ENCODE data around the gene PMVK. TPM values are rescaled to one million over a fixed set of nuclear protein-coding genes. Genes with fewer than 3 reads are reported as not detected.
"Not testable (repeated sequence)": the region's sequence is repeated elsewhere in the genome, so short reads cannot be mapped to it uniquely, and the experiment has no call there.

Gene PMVK
- total RNA-seq, 4 donors from 2014 or later = 29.0 to 38.2 (median 33.5) TPM

DNA sequence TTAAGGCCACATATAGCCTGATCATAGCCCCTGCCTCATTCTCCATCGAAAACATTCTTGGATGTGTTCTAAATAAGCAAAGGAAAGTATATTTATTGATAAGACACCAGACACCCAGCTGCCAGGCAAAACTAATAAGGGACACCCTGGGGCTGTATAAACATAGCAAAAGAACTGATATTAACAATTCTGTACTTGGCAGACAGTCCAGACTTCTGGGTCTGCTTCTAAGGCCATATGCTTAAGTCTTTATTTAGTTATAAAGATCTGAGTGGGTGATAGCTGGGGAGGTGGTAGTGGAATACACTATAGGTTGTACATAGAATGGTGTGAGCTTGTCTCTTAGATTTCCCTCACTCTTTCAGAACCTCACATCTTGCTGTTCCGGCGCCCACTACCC, 41.8 kb upstream of the PMVK start:
- H3K4me3 ChIP-seq = no peak overlapping the region
- no peak for DNase-seq
- intact Hi-C loops (cut with DNase I) = no loop called here

GRCh38 chr1:154977762-154978161, 41.2 kb upstream of the PMVK start:
- H3K4me3 ChIP-seq; H3K27ac ChIP-seq; H3K9me3 ChIP-seq; DNase-seq; H3K27me3 ChIP-seq; intact Hi-C loops (cut with DNase I): not testable (repeated sequence)
- WGBS, 2 donors = 42 to 50% methylated on average over 2 to 3 of the region's 3 CpGs
- Histone ChIP-seq H3K4me1 (peaks cover 10 to 38% (median 19%) of the 10 kb centered on the region in 3 donors), H3K36me3 (peaks cover 0 to 29% (median 0%) of the 10 kb centered on the region in 3 donors)

More for the DNA sequence above, 41.8 kb upstream of the PMVK start:
- no peaks in the 10 kb centered on the region for H3K9me3 ChIP-seq
- peaks cover 0 to 29% (median 0%) of the 10 kb centered on the region in 3 donors for H3K36me3 ChIP-seq
- peaks cover 6 to 34% (median 14%) of the 10 kb centered on the region in 3 donors for H3K4me1 ChIP-seq
- WGBS, 2 donors = 91 to 100% methylated on average over 3 of the region's 3 CpGs
- no peak overlapping the region for H3K27ac ChIP-seq
- no peaks in the 10 kb centered on the region for H3K27me3 ChIP-seq
- no peak for TF ChIP-seq POLR2A (IDR thresholded peaks at IDR 0.05)
- TF ChIP-seq, protein P1, sequence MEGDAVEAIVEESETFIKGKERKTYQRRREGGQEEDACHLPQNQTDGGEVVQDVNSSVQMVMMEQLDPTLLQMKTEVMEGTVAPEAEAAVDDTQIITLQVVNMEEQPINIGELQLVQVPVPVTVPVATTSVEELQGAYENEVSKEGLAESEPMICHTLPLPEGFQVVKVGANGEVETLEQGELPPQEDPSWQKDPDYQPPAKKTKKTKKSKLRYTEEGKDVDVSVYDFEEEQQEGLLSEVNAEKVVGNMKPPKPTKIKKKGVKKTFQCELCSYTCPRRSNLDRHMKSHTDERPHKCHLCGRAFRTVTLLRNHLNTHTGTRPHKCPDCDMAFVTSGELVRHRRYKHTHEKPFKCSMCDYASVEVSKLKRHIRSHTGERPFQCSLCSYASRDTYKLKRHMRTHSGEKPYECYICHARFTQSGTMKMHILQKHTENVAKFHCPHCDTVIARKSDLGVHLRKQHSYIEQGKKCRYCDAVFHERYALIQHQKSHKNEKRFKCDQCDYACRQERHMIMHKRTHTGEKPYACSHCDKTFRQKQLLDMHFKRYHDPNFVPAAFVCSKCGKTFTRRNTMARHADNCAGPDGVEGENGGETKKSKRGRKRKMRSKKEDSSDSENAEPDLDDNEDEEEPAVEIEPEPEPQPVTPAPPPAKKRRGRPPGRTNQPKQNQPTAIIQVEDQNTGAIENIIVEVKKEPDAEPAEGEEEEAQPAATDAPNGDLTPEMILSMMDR (IDR thresholded peaks at IDR 0.05) = no peak

GRCh38 chr1:154975409-154976059, 39.0 kb upstream of the PMVK start:
- TF ChIP-seq POLR2A (IDR thresholded peaks at IDR 0.05) = peak in 1 of 4 donors; percentile 33
- TF ChIP-seq, protein P1 (IDR thresholded peaks at IDR 0.05) = no peak
- Histone ChIP-seq H3K4me1 (peaks cover 26 to 54% (median 33%) of the 10 kb centered on the region in 3 donors), H3K36me3 (peaks cover 0 to 27% (median 0%) of the 10 kb centered on the region in 3 donors), H3K4me3 (peak overlapping the region; percentile 53 to 79 (median 64)), H3K27me3 (no peaks in the 10 kb centered on the region), H3K9me3 (no peaks in the 10 kb centered on the region), H3K27ac (peak overlapping the region; percentile 96 to 99 (median 98))
- intact Hi-C loops (cut with DNase I) = no loop called here
- DNase-seq = no peak
- WGBS, 2 donors = 0 to 1% methylated on average over 13 to 20 of the region's 24 CpGs

GRCh38 chr1:154974808-154975408, 38.4 kb upstream of the PMVK start:
- peaks cover 0 to 22% (median 0%) of the 10 kb centered on the region in 3 donors for H3K36me3 ChIP-seq
- 0 to 1% methylated on average over 29 to 30 of the region's 30 CpGs for WGBS, 2 donors

GRCh38 chr1:154974102-154974807, 37.7 kb upstream of the PMVK start, which contains the start of gene CKS1B:
Gene CKS1B, plus strand, starts transcription at chr1:154974681. Its CDS starts 65 bp downstream, at chr1:154974746.
- Histone ChIP-seq H3K4me1 (peaks cover 39 to 67% (median 46%) of the 10 kb centered on the region in 3 donors), H3K4me3 (peak within 1 kb of the TSS; percentile 53 to 79 (median 64)), H3K27me3 (no peaks in the 10 kb centered on the region), H3K9me3 (no peaks in the 10 kb centered on the region), H3K36me3 (peaks cover 0 to 22% (median 0%) of the 10 kb centered on the region in 3 donors), H3K27ac (peak within 1 kb of the TSS; percentile 96 to 99 (median 98))
- intact Hi-C loops (cut with DNase I) = no loop called here
- DNase-seq = peak; percentile 95
- TF ChIP-seq POLR2A (IDR thresholded peaks at IDR 0.05) = peak in 3 of 4 donors; percentile 65 to 70 (median 68)
- TF ChIP-seq, protein P1 (IDR thresholded peaks at IDR 0.05) = peak in 1 of 6 experiments; percentile 18
- 0 to 1% methylated on average over 42 to 47 of the region's 47 CpGs for WGBS, 2 donors

More at GRCh38 chr1:154974808-154975408, 38.4 kb upstream of the PMVK start:
- DNase-seq = peak; percentile 77
- TF ChIP-seq, protein P1 (IDR thresholded peaks at IDR 0.05) = peak in 2 of 6 experiments; percentile 9 to 12
- TF ChIP-seq POLR2A (IDR thresholded peaks at IDR 0.05) = peak in 3 of 4 donors; percentile 74 to 91 (median 78)
- Histone ChIP-seq H3K9me3 (no peaks in the 10 kb centered on the region), H3K4me1 (peaks cover 32 to 60% (median 39%) of the 10 kb centered on the region in 3 donors), H3K27me3 (no peaks in the 10 kb centered on the region), H3K27ac (peak overlapping the region; percentile 96 to 99 (median 98)), H3K4me3 (peak overlapping the region; percentile 53 to 79 (median 64))
- intact Hi-C loops (cut with DNase I) = no loop called here

Data from esophagus squamous epithelium (tissue), 5 donors.